AG04450 (cell line): ENCODE results near the gene HSD3B7. TPM values are rescaled to one million over a fixed set of nuclear protein-coding genes. Genes with fewer than 3 reads are reported as not detected.

Experiments
- CTCF ChIA-PET: fragments of 300-600, 350-600 bp; formaldehyde crosslinking; extraction: SDS; loops from one replicate; lab custom pipeline; 2022; ENCODE audit warnings: antibody characterized with exemption, inconsistent platforms; lab: Charles Lee
- POLR2A ChIA-PET: fragments of 350-600 bp; formaldehyde crosslinking; extraction: SDS; loops from one replicate; lab custom pipeline; 2021; ENCODE audit warnings: antibody characterized with exemption, inconsistent platforms; lab: Yijun Ruan, JAX
- DNase-seq: peaks from one replicate; pipeline ENCODE4 v3.0.0-alpha.2; 2011; ENCODE audit warnings: low read depth, low spot score
- H3K27ac ChIP-seq: one replicate; pipeline ENCODE4 v1.5.1; 2012; ENCODE audit warnings: low read depth, low read length, control low read depth
- H3K27me3 ChIP-seq: one replicate; pipeline ENCODE4 v1.6.0; 2012; ENCODE audit warnings: low read length; ENCODE audit not compliant: control insufficient read depth, insufficient read depth
- H3K4me3 ChIP-seq: 2 replicates; pipeline ENCODE4 v1.5.1; 2011; ENCODE audit warnings: mild to moderate bottlenecking, low read depth, low read length, control low read depth
- H3K9me3 ChIP-seq: 2 replicates; pipeline ENCODE4 v1.5.1; 2012; ENCODE audit warnings: low read length; ENCODE audit not compliant: control insufficient read depth, insufficient read depth
- CTCF ChIP-seq: IDR thresholded peaks from 2 replicates; pipeline ENCODE4 v1.5.1; 2011; ENCODE audit warnings: low read depth, low read length, control low read depth, inconsistent platforms
- polyA plus RNA-seq: library from polyadenylated mRNA; depleted of rRNA; stranded (reverse); fragments of >200 nt; gene quantifications from 2 replicates; pipeline ENCODE4 v1.2.3, GENCODE V29; 2011

The HSD3B7 gene
- polyA plus RNA-seq, 1 experiment = 6.1 TPM

GRCh38 chr16:30944352-30944751, 40.7 kb upstream of the HSD3B7 start:
- TF ChIP-seq CTCF = no peak
- POLR2A ChIA-PET = interaction anchor here (0.6 kb wide), 1 partner anchor 547 kb away, joined by 4 read pairs; no protein-coding TSS in a partner anchor
- Histone ChIP-seq H3K27me3 (no peaks in the 10 kb centered on the region), H3K9me3 (no peaks in the 10 kb centered on the region; the same call in 1 of the 2 replicates), H3K27ac (no peak overlapping the region), H3K4me3 (no peak overlapping the region)
- no peak for DNase-seq
- CTCF ChIA-PET = interaction anchor here (0.5 to 1.6 kb wide), 6 partner anchors 8 to 230 kb away, joined by 3 to 9 read pairs (median 5); no protein-coding TSS in a partner anchor

- CTCF ChIA-PET = no interaction called here
- no peak overlapping the region for H3K4me3 ChIP-seq
- DNase-seq = no peak
- TF ChIP-seq CTCF = no peak
- POLR2A ChIA-PET = interaction anchor here (0.5 to 1.0 kb wide), 3 partner anchors 52 to 536 kb away, joined by 3 to 10 read pairs (median 4); partner anchors contain the start of gene SLC5A2
- H3K27me3 ChIP-seq = no peaks in the 10 kb centered on the region
- H3K9me3 ChIP-seq = no peaks in the 10 kb centered on the region; the same call in 1 of the 2 replicates
- H3K27ac ChIP-seq = no peak overlapping the region
These were observed 38.1 kb upstream of the HSD3B7 start for GRCh38 chr16:30946671-30947540.

GRCh38 chr16:30947541-30947858, 37.5 kb upstream of the HSD3B7 start:
- POLR2A ChIA-PET = interaction anchor here (1.0 kb wide), 1 partner anchor 535 kb away, joined by 3 read pairs; the partner anchor contains the start of gene SLC5A2
- no peak for TF ChIP-seq CTCF
- Histone ChIP-seq H3K4me3 (no peak overlapping the region), H3K27me3 (no peaks in the 10 kb centered on the region), H3K27ac (no peak overlapping the region), H3K9me3 (no peaks in the 10 kb centered on the region; the same call in 1 of the 2 replicates)
- CTCF ChIA-PET = no interaction called here
- no peak for DNase-seq

- no peak for TF ChIP-seq CTCF
- Histone ChIP-seq H3K9me3 (no peaks in the 10 kb centered on the region; the same call in 1 of the 2 replicates), H3K4me3 (peak overlapping the region; percentile 78), H3K27ac (no peak overlapping the region), H3K27me3 (no peaks in the 10 kb centered on the region)
- peak; percentile 91 for DNase-seq
- POLR2A ChIA-PET = interaction anchor here (0.5 to 1.0 kb wide), 2 partner anchors 224 to 534 kb away, joined by 3 to 4 read pairs; partner anchors contain the start of gene SLC5A2
- CTCF ChIA-PET = no interaction called here
These were observed 36.9 kb upstream of the HSD3B7 start for GRCh38 chr16:30947859-30948666.
